Adipose tissue (tissue), 3 donors: ENCODE results near the gene HMGN5. TPM values are rescaled to one million over a fixed set of nuclear protein-coding genes. Genes with fewer than 3 reads are reported as not detected.

Experiments
- H3K27ac ChIP-seq: one replicate; pipeline ENCODE4 v1.5.1; 2013; ENCODE audit warnings: low read depth, low read length
- WGBS, 3 donors: extraction: QIAGEN DNeasy Blood & Tissue Kit; methylation state at CpG; one replicate each; pipeline ENCODE4 v1.1.7; 2013; 5-methylcytosine and 5-hydroxymethylcytosine counted together
- polyA plus RNA-seq, 3 donors: library from polyadenylated mRNA; stranded (reverse); fragments of 200-250 nt; gene quantifications; one replicate each; pipeline ENCODE4 v1.2.3, GENCODE V29; 2013
- donor health status: healthy with polysubstance abuse.
- donor health status: Bipolar disorder and iron deficiency.
- donor health status: healthy.

Gene HMGN5
- polyA plus RNA-seq, 3 donors: 4.2 to 27.0 (median 9.7) TPM

- WGBS, 3 donors: 70 to 96% (median 96%) methylated on average over 3 of the region's 3 CpGs
- no peak overlapping the region for H3K27ac ChIP-seq
Observed at GRCh38 chrX:81168391-81168790, 33.3 kb downstream of the HMGN5 start.

DNA sequence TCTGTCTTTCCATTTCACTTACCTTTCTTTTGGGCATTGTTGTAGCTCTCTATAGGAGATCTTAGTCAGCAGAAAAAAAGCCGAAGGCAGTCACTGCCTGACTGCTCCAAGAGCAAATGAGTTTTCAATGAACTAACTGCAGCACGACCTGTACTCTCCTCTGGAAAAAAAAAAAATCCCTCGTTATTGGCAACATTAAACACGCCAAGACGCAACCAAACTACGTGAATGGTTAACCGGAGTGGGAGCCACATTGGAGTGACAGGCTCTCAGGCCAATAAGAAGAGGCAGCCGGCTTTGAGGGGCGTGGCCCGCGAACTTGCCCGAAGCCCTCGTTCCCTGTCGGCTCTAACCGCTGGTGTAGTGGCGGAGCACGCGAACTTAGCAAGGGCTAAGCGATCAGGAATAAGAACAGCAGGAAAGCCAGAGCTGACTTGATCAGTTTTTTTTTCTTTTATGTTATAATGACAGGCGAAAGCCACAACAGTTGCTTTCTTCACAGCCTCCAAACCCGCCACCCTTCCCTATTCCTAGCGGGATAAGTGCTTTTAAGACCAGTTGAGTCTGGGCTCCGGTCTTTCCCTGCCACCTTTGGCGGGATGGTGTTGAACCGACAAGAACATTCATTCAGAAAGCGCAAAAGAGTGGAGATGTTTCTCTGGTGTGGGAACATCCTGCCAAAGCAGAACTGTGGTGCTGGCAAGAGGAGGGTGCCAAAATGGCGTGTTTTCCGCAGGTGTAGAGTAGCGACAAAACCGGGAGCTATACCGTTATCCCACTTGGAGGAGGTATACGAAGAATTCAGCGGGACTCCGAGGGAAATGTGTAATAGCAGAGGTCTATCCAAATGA, 80.0 kb downstream of the HMGN5 start:
- H3K27ac ChIP-seq: no peak overlapping the region
- 0 to 29% (median 1%) methylated on average over 33 to 34 of the region's 34 CpGs for WGBS, 3 donors

DNA sequence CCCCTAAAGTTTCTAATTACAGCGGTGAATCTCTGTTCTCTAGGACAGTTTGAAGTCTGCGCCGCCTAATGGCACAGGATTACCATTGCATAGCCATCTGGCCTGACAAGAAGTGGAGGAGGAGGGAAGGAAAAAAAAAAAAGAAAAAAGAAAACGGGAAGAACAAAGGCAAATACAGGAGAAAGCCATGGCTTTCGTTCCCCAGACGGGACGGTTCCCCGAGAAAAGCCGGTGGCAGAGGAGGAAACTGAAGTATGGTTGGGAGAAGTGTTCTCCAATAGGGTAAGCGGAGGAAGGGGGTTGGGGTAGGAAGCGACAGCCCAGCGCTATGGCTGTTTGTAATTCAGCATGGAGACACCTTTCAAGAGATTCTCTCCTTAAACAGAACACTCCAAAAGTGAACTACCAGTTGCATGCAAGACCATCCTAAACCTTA, 80.8 kb downstream of the HMGN5 start:
- no peak overlapping the region for H3K27ac ChIP-seq
- WGBS, 3 donors: 0 to 18% (median 0%) methylated on average over 12 of the region's 12 CpGs

- 0 to 26% (median 0%) methylated on average over 17 of the region's 17 CpGs for WGBS, 3 donors
- H3K27ac ChIP-seq: no peak overlapping the region
Observed at GRCh38 chrX:81120258-81120935, 81.3 kb downstream of the HMGN5 start.

- H3K27ac ChIP-seq: no peak overlapping the region
- WGBS, 3 donors: 50 to 75% (median 66%) methylated on average over 2 of the region's 2 CpGs
Observed at GRCh38 chrX:81114757-81115156, 87.0 kb downstream of the HMGN5 start.

GRCh38 chrX:81110286-81110685, 91.4 kb downstream of the HMGN5 start:
- 74 to 90% (median 83%) methylated on average over 3 of the region's 3 CpGs for WGBS, 3 donors
- H3K27ac ChIP-seq: no peak overlapping the region

DNA sequence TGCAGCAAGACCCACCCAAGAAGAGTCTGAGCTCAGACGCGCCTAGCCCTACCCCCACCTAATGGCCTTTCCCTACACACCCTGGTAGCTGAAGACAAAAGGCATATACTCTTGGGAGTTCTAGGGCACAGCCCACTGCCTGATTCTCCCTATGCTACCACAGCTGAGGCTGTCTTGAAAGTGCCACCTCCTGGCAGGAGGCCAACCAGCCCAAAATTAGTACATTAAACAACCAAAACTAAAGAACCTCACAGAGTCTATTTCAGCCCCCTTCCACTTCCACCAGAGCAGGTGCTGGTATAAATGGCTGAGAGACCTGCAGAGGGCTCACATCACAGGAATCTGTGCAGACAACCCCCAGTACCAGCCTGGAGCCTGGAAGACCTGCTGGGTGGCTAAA, 119.1 kb downstream of the HMGN5 start:
- 87 to 100% (median 94%) methylated on average over 2 of the region's 2 CpGs for whole genome bisulfite sequencing, 3 donors
- H3K27ac ChIP-seq: no peak overlapping the region

Other genes with a start within 250 kb of the HMGN5 start
- gene SH3BGRL, start 189 bp upstream of the HMGN5 start, polyA plus RNA-seq: 100 to 1,000 TPM in 1 of 3 donors, 10 to 100 TPM in 2; 29.6 to 176 (median 48.1) TPM